CD14-positive monocyte (primary cell): ENCODE results near the gene P4HB. TPM values are rescaled to one million over a fixed set of nuclear protein-coding genes. Genes with fewer than 3 reads are reported as not detected.

Source experiments
- DNase-seq, 3 donors: peaks; one replicate each; pipeline ENCODE4 v3.0.0-alpha.2; 2011 to 2022
- H2AFZ ChIP-seq: 2 replicates; pipeline ENCODE4 v1.6.0; 2012; ENCODE audit warnings: mild to moderate bottlenecking, low read depth, low read length, inconsistent platforms; ENCODE audit not compliant: insufficient read depth, poor library complexity, severe bottlenecking
- H3K27ac ChIP-seq, 2 donors: 1 replicate in 1 of 2; 2 replicates in 1 of 2; pipeline ENCODE4 v1.5.1; 2012 to 2013; ENCODE audit warnings: low read length in 2 of 2, control low read depth in 1 of 2, inconsistent platforms in 1 of 2, low read depth in 1 of 2, mild to moderate bottlenecking in 1 of 2
- H3K27me3 ChIP-seq, 2 donors: one replicate each; pipeline versions ENCODE4 v1.6.0 to v1.6.1; 2011 to 2013; ENCODE audit warnings: low read length in 2 of 2; ENCODE audit not compliant: control insufficient read depth in 2 of 2, insufficient read depth in 2 of 2
- H3K36me3 ChIP-seq, 2 donors: replicated peaks in 1 of 2; 1 replicate in 1 of 2; 2 replicates in 1 of 2; pipeline versions ENCODE4 v1.5.1 to v1.6.1; 2012 to 2013; ENCODE audit warnings: low read length in 2 of 2, control low read depth in 1 of 2, inconsistent platforms in 1 of 2, mild to moderate bottlenecking in 1 of 2; ENCODE audit not compliant: insufficient read depth in 2 of 2, control insufficient read depth in 1 of 2
- H3K4me1 ChIP-seq, 2 donors: 1 replicate in 1 of 2; 2 replicates in 1 of 2; pipeline versions ENCODE4 v1.5.1 to v1.6.1; 2012 to 2013; ENCODE audit warnings: low read length in 2 of 2, control low read depth in 1 of 2, inconsistent platforms in 1 of 2, mild to moderate bottlenecking in 1 of 2, moderate library complexity in 1 of 2; ENCODE audit not compliant: insufficient read depth in 2 of 2, control insufficient read depth in 1 of 2
- H3K4me2 ChIP-seq: replicated peaks from 2 replicates; pipeline ENCODE3; 2012; ENCODE audit warnings: low read length, moderate library complexity, mild to moderate bottlenecking; ENCODE audit not compliant: poor library complexity, severe bottlenecking; ENCODE audit errors: extremely low read depth
- H3K4me3 ChIP-seq, 3 experiments: fragments of 200-600 bp in 1 of 3; sonication (generic) in 1 of 3; replicated peaks in 1 of 3; 1 replicate in 2 of 3; 2 replicates in 1 of 3; pipeline ENCODE4 v1.5.1; 2011 to 2013; ENCODE audit warnings: low read length in 3 of 3, mild to moderate bottlenecking in 3 of 3, control low read depth in 2 of 3, low read depth in 2 of 3, inconsistent platforms in 1 of 3, moderate library complexity in 1 of 3
- H3K79me2 ChIP-seq: 2 replicates; pipeline ENCODE4 v1.6.0; 2012; ENCODE audit warnings: mild to moderate bottlenecking, control low read depth, inconsistent platforms, low read length, moderate library complexity; ENCODE audit not compliant: insufficient read depth
- H3K9ac ChIP-seq: 2 replicates; pipeline ENCODE4 v1.6.0; 2017; ENCODE audit warnings: low read length, mild to moderate bottlenecking; ENCODE audit not compliant: insufficient read depth, poor library complexity, severe bottlenecking
- H3K9me3 ChIP-seq, 2 donors: replicated peaks in 1 of 2; 1 replicate in 1 of 2; 2 replicates in 1 of 2; pipeline versions ENCODE4 v1.5.1 to v1.6.1; 2012 to 2013; ENCODE audit warnings: low read length in 2 of 2, control low read depth in 1 of 2; ENCODE audit not compliant: control insufficient read depth in 1 of 2, insufficient read depth in 1 of 2
- H4K20me1 ChIP-seq: 2 replicates; pipeline ENCODE4 v1.6.0; 2012; ENCODE audit warnings: mild to moderate bottlenecking, low read length, control low read depth, moderate library complexity; ENCODE audit not compliant: insufficient read depth
- H3K27ac Mint-ChIP-seq, 7 donors: one replicate each; pipeline ENCODE4 v1.8.0; 2020; ENCODE audit warnings: mild to moderate bottlenecking in 7 of 7, mixed read lengths in 7 of 7, moderate library complexity in 6 of 7, inconsistent platforms in 2 of 7
- H3K27me3 Mint-ChIP-seq, 3 donors: one replicate each; pipeline ENCODE4 v1.8.0; 2021 to 2022; ENCODE audit warnings: low read depth in 3 of 3, mild to moderate bottlenecking in 3 of 3, mixed read lengths in 3 of 3, moderate library complexity in 3 of 3, inconsistent platforms in 1 of 3
- H3K36me3 Mint-ChIP-seq, 2 donors: one replicate each; pipeline ENCODE4 v1.8.0; 2020; ENCODE audit warnings: mixed read lengths in 2 of 2, inconsistent platforms in 1 of 2, mild to moderate bottlenecking in 1 of 2
- H3K4me1 Mint-ChIP-seq: one replicate; pipeline ENCODE4 v1.8.0; 2020; ENCODE audit warnings: mild to moderate bottlenecking, mixed read lengths
- H3K4me3 Mint-ChIP-seq, 2 donors: one replicate each; pipeline ENCODE4 v1.8.0; 2020; ENCODE audit warnings: mild to moderate bottlenecking in 2 of 2, mixed read lengths in 2 of 2, moderate library complexity in 1 of 2
- H3K9me3 Mint-ChIP-seq, 7 donors: one replicate each; pipeline ENCODE4 v1.8.0; 2020 to 2022; ENCODE audit warnings: mixed read lengths in 7 of 7, mild to moderate bottlenecking in 6 of 7, moderate library complexity in 6 of 7, inconsistent platforms in 2 of 7
- CTCF ChIP-seq: fragments of 200-600 bp; IDR thresholded peaks from one replicate; pipeline ENCODE4 v1.8.0; 2022; ENCODE audit warnings: antibody characterized with exemption, mild to moderate bottlenecking
- WGBS: methylation state at CpG from one replicate; pipeline ENCODE4 v1.1.5; 2013; ENCODE audit warnings: missing lambda C conversion rate; ENCODE audit not compliant: insufficient coverage; 5-methylcytosine and 5-hydroxymethylcytosine counted together
- intact Hi-C, 2 donors: fragments of 100-400 bp; cut with micrococcal nuclease; formaldehyde crosslinking; loops; one replicate each; pipeline versions ENCODE4 v1.15.0 to v1.15.1; 2023
- polyA plus RNA-seq, 3 donors: library from polyadenylated mRNA; depleted of rRNA in 1 of 3; unstranded in 2 of 3; stranded (reverse) in 1 of 3; fragments of 300-500 nt in 2 of 3; fragments of >200 nt in 1 of 3; fragmentation: Illumina TruSeq in 2 of 3; gene quantifications; 1 replicate in 2 of 3; 2 replicates in 1 of 3; pipeline ENCODE4 v1.2.3, GENCODE V29; 2012 to 2021

P4HB gene
- polyA plus RNA-seq, 3 donors: 108 to 297 (median 291) TPM

- WGBS: 38% methylated on average over 13 of the region's 23 CpGs
Observed at GRCh38 chr17:81806461-81807209, 53.7 kb downstream of the P4HB start.

More at GRCh38 chr17:81806461-81807209, 53.7 kb downstream of the P4HB start:
- Histone ChIP-seq H3K4me2 (no peak overlapping the region), H3K9ac (no peak overlapping the region), H2AFZ (no peak overlapping the region), H3K4me3 (no peak overlapping the region), H3K79me2 (no peaks in the 10 kb centered on the region), H3K36me3 (no peaks in the 10 kb centered on the region), H3K27me3 (peaks cover 15 to 65% of the 10 kb centered on the region in 2 donors), H3K27ac (no peak overlapping the region), H4K20me1 (no peaks in the 10 kb centered on the region), H3K4me1 (no peaks in the 10 kb centered on the region), H3K9me3 (peaks cover 4 to 11% of the 10 kb centered on the region in 2 donors)
- Mint-ChIP-seq H3K9me3 (peaks cover 0 to 7% (median 2%) of the 10 kb centered on the region in 7 donors), H3K27ac (no peak overlapping the region), H3K27me3 (peaks cover 46 to 83% (median 68%) of the 10 kb centered on the region in 3 donors), H3K36me3 (no peaks in the 10 kb centered on the region), H3K4me3 (no peak overlapping the region), H3K4me1 (no peaks in the 10 kb centered on the region)
- no peak for DNase-seq
- no peak for TF ChIP-seq CTCF
- intact Hi-C loops: no loop called here
